GM18499 (cell line): ENCODE results near the gene CD8B.
"Not testable (repeated sequence)": the region's sequence is repeated elsewhere in the genome, so short reads cannot be mapped to it uniquely, and the experiment has no call there.

Source experiments
- ATAC-seq: cut with Tn5 transposase; IDR thresholded peaks from one replicate; pipeline ENCODE4 v1.9.1; 2021; ENCODE audit warnings: moderate number of reproducible peaks; ENCODE audit not compliant: insufficient read depth, unreplicated experiment

CD8B gene

GRCh38 chr2:86861628-86862379 lies at the start of gene CD8B:
Gene CD8B (minus strand): TSS chr2:86861886. CDS start chr2:86861865, 21 bp downstream.
- not testable (repeated sequence) for ATAC-seq

- not testable (repeated sequence) for ATAC-seq
Measured at GRCh38 chr2:86905868-86906267, 44.2 kb upstream of the CD8B start.

GRCh38 chr2:86900687-86901086 lies 39.0 kb upstream of the CD8B start:
- not testable (repeated sequence) for ATAC-seq

DNA sequence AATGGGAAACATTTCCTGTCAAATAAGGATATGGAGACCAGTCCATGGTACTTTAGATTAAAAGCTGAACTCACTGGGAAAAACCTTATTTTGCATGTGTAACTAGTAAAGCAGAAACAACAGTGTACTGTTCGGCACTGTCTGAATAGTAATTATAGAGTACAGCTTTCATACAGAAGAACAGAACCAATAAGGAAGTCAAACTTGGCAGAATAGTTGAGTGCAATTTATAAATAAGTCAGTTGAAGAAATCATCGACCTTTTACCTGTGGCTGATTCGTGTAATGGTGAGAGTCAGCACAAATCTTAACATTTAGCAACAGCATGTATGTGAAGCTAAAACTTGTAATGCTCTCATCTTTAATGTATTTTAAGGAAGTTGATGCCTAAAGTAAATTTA lies 24.3 kb upstream of the CD8B start:
- ATAC-seq: not testable (repeated sequence)

DNA sequence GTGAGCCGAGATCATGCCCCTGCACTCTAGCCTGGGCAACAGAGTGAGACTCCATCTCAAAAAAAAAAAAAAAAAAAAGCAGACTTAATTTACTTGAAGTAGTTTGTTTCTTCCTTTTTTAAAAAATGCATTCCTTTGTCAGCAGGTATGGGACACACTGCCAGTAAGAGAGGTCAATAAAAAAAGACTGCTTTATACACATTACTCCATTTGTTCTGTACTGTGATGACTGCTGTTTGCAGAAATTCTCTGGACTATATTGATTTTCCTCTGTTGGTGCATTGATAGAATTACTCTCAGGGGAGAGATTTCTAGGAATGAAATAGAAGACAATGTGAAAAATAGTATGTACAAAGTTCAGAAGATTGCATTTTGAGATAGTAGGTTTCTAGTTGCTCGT lies 21.2 kb upstream of the CD8B start:
- not testable (repeated sequence) for ATAC-seq

DNA sequence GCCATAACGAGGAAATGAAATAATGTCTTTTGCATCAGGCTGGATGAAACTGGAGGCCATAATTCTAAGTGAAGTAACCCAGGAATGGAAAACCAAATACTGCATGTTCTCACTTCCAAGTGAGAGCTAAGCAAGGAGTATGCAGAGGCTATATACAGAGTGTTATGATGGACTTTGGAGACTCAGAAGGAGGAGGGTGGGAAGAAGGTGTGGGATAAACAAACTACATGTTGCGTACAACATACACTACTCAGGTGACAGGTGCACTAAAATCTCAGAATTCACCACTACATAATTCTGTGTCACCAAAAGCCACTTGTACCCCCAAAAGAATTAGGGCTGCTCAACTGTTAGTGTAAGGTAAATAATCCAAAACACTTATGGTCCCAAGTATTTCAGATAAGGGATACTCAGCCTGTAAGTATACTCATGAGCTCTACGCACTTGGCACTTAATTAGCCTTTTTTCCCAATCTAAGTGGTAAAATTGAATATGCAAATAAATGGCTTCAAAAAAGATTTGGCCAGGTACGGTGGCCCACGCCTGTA lies 20.5 kb upstream of the CD8B start:
- not testable (repeated sequence) for ATAC-seq

- ATAC-seq: not testable (repeated sequence)
Measured at GRCh38 chr2:86878986-86879385, 17.3 kb upstream of the CD8B start.

- ATAC-seq: not testable (repeated sequence)
Measured at GRCh38 chr2:86870941-86871340, 9.3 kb upstream of the CD8B start.

GRCh38 chr2:86868895-86869468 lies 7.3 kb upstream of the CD8B start:
- not testable (repeated sequence) for ATAC-seq

DNA sequence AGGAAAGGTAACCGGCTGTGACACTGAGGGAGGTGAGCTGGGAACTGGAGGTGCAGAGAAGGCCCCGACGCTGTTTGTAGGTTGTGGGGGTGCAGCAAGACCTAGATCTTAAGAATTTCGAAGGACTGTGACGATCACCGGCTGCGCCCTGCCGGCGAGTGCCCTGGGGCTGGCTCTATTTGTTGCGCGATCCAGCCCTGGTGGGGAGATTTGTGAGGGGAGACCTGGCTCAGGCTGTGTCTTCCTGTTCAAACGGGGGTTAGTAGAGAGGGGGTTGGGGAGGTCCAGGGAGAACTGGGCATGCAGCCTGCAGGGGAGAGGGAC lies 656 bp upstream of the CD8B start:
- ATAC-seq: not testable (repeated sequence)

GRCh38 chr2:86861175-86861574 lies 511 bp downstream of the CD8B start:
- ATAC-seq: not testable (repeated sequence)

- not testable (repeated sequence) for ATAC-seq
Measured at GRCh38 chr2:86860573-86860972, 1.1 kb downstream of the CD8B start.

- ATAC-seq: not testable (repeated sequence)
Measured at GRCh38 chr2:86857688-86858087, 4.0 kb downstream of the CD8B start.

DNA sequence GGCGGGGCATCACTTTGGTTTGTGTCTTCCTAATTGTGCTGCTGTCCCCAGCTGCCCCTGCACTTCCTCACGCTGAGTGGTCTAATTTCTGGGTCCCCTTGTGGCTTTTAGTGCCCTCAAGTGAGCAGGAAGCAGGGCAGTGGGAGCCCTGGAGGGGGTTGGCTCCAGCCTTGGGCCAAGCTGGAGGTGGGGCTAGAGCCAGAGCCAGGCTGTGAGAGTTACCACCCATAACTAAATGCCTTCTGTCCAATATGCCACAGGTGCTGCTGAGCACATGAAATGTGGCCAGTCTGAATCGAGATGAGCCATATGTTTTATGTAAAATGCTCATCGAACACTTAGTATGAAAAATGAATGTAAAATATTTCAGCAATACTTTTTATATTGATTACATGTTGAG lies 5.2 kb downstream of the CD8B start:
- ATAC-seq: not testable (repeated sequence)

DNA sequence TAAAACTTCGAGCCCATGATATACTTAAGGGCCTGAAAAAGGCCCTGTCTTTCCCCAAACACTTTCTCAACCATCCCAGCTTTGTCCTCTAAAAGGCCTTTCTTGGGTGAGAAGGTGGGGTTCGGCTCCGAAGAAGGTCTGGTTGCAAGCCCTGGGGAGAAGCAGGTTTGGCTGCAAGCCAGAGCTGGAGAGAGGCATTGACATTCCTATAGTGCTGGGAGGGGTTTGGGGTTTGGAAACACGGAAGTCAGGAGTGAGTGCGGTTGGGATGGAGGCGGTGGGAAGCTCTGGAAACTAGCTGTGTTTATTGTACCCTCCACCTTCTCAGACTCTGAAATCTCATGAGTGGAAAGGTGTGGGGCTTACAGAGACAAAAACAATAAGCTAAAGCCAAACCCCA lies 5.7 kb downstream of the CD8B start:
- not testable (repeated sequence) for ATAC-seq

- not testable (repeated sequence) for ATAC-seq
Measured at GRCh38 chr2:86851581-86851980, 10.1 kb downstream of the CD8B start.

DNA sequence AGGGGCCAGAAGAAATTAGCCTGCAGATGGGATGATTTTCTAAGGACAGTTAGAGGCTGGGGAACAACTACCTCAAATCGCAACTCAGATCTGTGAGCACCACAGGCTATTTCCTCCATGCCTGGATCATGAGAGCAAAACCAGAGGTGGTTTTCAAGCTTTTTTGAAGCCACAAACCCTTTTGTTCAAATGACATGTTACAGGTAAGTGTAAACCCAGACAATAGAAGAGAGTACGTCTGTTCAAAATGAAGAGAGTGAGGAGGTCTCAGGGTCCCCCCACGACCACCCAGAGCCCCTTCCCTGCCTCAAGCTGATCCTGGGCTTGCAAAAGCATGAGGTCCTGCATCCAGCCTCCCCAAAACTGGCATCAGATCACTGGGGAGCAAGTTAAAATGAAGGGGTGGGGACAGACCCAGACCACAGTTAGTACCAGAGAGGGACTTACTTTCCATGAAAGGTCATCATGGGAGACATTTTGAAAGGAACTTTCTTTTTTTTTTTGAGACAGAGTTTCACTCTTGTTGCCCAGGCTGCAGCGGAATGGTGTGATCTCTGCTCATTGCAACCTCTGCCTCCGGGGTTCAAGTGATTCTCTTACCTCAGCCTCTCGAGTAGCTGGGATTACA lies 19.0 kb downstream of the CD8B start:
- not testable (repeated sequence) for ATAC-seq

- not testable (repeated sequence) for ATAC-seq
Measured at GRCh38 chr2:86841330-86841729, 20.4 kb downstream of the CD8B start.

DNA sequence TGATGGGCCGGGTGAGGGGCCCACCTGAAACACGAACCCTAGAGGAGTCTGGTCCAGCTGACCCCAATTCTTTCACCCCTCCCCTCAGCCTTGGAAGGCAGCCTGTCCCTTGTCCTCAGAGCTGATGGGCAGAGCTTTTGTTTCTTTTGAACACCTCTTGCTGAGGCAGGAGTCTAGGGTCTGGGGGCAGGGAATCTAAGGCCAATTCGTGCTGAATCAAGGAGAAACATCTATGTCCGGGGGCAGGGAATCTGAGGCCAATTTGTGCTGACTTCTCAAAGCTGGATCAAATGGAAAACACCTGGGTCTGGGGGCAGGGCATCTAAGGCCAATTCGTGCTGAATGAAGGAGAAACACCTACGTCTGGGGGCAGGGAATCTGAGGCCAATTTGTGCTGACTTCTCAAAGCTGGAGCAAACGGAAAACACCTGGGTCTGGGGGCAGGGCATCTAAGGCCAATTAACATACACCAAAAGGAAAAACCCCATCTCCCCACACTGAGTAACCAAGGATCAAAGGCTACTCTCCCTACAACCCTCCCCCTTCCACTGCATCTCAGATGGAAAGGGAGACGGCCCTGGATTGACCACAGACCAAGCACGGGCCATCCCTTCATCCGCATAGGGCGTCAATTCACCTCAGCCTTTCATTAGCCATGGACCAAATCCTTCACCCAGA lies 21.7 kb downstream of the CD8B start:
- not testable (repeated sequence) for ATAC-seq

DNA sequence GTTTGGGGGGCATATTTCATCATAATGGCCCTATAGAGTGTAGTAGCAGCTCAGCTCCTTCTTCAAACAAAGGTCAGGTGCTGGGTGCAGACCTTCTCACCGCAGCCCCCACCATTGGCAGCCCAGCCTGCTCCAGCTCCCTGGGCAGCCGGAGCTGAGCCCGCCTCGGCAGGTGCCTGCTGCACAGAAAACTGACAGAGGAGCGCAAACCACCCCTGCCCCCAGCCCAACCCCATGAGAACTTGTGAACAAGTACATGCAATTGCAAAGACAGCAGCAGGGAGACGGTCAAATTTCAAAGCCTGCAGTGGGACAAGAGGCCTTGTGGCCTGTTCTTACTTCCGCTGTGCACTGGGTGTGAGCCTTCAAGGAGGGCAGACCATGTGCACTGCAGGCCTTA lies 22.2 kb downstream of the CD8B start:
- ATAC-seq: not testable (repeated sequence)

DNA sequence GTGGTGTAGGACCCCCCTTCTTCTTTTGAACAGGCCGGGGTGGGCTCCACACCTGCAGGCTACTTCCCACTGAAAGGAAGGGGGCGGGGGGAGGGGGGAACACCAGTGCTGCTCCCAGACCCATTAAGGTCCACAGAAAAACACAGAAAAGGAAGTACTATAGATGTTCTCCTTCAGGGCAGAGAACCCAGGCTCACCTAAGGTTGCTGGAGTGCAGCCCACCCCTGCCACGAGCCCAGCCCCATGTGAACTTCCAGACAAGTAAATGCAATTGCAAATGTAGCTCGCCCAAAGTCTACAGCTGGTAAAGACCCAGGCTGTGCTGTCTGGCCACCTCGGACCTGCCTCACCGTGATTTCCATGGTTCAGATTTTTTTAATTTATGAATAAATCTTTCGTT lies 24.0 kb downstream of the CD8B start:
- not testable (repeated sequence) for ATAC-seq
